Lower leg skin (tissue), 4 donors: ENCODE measurements around the gene WDR91. TPM values are rescaled to one million over a fixed set of nuclear protein-coding genes. Genes with fewer than 3 reads are reported as not detected.

Source experiments
- DNase-seq, 2 donors: peaks; one replicate each; pipeline ENCODE4 v3.0.0-alpha.2; 2019; ENCODE audit warnings: low spot score in 2 of 2
- H3K4me3 ChIP-seq: fragments of 200-600 bp; sonication (generic); 2 replicates; pipeline ENCODE4 v1.5.1; 2017; ENCODE audit warnings: mild to moderate bottlenecking, low read depth; ENCODE audit not compliant: poor library complexity, severe bottlenecking
- POLR2A ChIP-seq, 2 donors: fragments of 450-650 bp; IDR thresholded peaks; one replicate each; pipeline ENCODE4 v1.6.1; 2016 to 2017; ENCODE audit warnings: antibody characterized with exemption in 2 of 2, mild to moderate bottlenecking in 1 of 2, moderate library complexity in 1 of 2
- WGBS, 2 donors: methylation state at CpG; one replicate each; pipeline ENCODE4 v1.1.5; 2018; 5-methylcytosine and 5-hydroxymethylcytosine counted together
- intact Hi-C: fragments of 100-400 bp; cut with DNase I; formaldehyde crosslinking; loops from one replicate; pipeline ENCODE4 v1.15.0; 2023; ENCODE audit warnings: low total_unique reads
- total RNA-seq, 4 donors: library from RNA; depleted of rRNA; stranded (reverse); fragments of >200 nt; gene quantifications; one replicate each; pipeline ENCODE4 v1.1.0, GENCODE V29; 2016
- TF ChIP-seq, protein P1 (sequence below), 3 donors: fragments of 450-650 bp; IDR thresholded peaks; one replicate each; pipeline ENCODE4 v1.5.1; 2016; ENCODE audit warnings: antibody characterized with exemption in 3 of 3, mild to moderate bottlenecking in 3 of 3, moderate library complexity in 2 of 3

Gene WDR91
- total RNA-seq, 4 donors from 2014 or later: 16.7 to 25.0 (median 20.8) TPM

DNA sequence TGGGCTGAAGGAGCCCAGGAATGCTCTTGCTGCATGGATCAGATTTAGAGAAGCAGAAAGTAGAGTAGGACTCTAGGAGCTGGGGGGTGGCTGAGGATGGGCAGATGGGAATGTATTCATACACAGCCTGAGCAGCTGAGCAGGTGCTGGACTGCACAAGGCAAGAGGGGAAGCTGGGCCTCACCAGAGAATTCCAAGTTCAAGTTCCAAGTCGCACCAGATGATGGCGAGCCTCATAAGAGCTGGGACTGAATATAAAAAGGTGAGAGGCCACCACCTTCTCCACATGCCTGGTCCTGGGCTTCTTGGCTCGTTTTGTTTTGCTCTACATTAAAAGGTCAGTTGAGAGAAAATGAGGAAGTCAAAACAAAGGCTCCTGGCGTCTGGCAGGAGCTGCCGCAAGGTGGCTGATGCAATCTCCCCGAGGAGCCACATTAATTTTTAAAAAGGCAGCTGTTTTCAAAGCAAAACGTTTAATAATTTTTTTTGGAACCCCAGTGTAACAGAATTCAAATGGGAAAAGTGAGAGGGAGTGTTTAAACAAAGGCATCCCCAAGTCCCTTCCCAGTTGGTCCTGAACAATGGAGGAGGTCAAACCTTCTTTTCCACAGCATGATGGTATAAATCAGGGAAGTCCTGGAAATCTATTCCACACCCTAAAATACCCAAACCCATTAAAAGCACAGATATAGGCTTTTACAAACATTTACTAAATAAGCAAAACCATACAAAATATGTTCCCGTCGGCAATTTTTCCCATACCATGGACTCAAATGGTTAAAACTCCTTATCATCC lies 50.3 kb downstream of the WDR91 start:
- intact Hi-C loops: no loop called here
- TF ChIP-seq, protein P1, sequence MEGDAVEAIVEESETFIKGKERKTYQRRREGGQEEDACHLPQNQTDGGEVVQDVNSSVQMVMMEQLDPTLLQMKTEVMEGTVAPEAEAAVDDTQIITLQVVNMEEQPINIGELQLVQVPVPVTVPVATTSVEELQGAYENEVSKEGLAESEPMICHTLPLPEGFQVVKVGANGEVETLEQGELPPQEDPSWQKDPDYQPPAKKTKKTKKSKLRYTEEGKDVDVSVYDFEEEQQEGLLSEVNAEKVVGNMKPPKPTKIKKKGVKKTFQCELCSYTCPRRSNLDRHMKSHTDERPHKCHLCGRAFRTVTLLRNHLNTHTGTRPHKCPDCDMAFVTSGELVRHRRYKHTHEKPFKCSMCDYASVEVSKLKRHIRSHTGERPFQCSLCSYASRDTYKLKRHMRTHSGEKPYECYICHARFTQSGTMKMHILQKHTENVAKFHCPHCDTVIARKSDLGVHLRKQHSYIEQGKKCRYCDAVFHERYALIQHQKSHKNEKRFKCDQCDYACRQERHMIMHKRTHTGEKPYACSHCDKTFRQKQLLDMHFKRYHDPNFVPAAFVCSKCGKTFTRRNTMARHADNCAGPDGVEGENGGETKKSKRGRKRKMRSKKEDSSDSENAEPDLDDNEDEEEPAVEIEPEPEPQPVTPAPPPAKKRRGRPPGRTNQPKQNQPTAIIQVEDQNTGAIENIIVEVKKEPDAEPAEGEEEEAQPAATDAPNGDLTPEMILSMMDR (IDR thresholded peaks at IDR 0.05): no peak
- TF ChIP-seq POLR2A (IDR thresholded peaks at IDR 0.05): no peak
- H3K4me3 ChIP-seq: no peak overlapping the region
- DNase-seq: no peak
- WGBS, 2 donors: 64 to 69% methylated on average over 9 of the region's 9 CpGs

DNA sequence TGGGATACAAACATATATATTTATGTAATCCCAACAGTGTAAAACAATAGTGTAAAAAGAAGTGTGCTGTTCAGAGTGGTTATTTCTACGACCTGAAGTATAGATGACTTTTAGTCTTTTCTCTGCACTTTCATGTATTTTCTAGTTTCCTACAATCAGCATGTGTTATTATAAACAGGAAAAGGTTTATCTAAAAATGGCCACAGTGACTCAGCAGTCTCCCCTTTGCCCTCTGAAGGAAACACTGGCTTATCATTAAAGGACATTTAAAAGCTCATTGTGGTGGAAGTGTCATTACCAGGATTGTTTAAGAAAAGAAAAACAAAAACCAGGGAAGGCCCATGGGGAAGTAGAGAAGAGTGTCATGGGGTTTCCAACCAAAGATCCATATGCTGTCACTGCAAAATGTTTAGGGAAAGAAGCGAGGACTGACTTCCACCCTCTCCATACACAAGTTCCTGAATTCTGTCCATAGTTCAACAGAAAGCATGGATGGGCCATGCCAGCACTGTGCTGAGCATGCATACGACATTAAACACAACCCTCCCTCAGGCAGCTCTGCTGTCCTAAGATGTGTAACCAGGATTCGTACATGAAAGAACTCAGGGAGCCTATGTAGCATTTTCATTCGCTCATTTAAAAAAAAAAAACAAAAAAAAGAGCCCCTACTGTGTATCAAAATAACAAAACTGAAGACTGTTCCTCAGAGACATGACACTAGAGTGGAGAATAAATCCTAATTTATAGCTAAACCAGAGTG lies 51.0 kb downstream of the WDR91 start:
- H3K4me3 ChIP-seq: no peak overlapping the region
- intact Hi-C loops: no loop called here
- WGBS, 2 donors: 70 to 74% methylated on average over 5 of the region's 5 CpGs
- no peak for TF ChIP-seq POLR2A (IDR thresholded peaks at IDR 0.05)
- TF ChIP-seq, protein P1 (IDR thresholded peaks at IDR 0.05): no peak
- DNase-seq: no peak

DNA sequence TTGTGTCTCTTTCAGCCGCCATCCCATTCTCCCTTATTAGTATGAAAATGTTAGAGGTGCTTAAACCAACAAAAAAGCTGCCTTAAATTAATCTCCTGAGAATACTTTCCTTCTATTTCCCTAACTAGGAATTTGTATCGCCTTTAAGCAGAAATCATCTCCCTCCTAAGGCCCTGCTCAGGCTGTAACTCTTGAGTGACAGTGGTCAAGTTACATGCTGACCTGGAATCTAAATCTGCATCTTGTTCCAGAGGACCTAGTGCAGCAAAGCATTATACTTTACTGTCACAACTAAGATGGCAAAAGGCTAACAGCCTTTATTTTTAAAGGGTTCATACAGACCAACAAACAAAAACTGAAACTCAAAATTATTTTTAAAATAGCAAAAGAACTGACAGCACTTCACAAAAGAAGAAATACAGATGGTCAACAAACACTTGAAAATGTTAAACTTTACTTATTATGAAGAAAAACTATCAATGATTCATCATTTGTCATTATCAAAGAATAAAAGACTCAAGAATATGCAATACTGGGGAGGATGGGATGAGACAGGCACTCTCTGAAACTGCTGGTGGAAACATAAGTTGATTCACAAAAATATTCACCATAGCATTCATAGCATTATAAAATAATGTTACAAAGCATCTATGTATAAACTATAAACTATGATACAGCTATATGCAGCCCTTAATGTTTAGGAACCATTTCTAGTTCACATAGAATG lies 51.8 kb downstream of the WDR91 start:
- no peak for TF ChIP-seq POLR2A (IDR thresholded peaks at IDR 0.05)
- TF ChIP-seq, protein P1 (IDR thresholded peaks at IDR 0.05): no peak
- intact Hi-C loops: no loop called here
- no peak for DNase-seq
- no peak overlapping the region for H3K4me3 ChIP-seq
- 92 to 95% methylated on average over 2 of the region's 2 CpGs for WGBS, 2 donors

DNA sequence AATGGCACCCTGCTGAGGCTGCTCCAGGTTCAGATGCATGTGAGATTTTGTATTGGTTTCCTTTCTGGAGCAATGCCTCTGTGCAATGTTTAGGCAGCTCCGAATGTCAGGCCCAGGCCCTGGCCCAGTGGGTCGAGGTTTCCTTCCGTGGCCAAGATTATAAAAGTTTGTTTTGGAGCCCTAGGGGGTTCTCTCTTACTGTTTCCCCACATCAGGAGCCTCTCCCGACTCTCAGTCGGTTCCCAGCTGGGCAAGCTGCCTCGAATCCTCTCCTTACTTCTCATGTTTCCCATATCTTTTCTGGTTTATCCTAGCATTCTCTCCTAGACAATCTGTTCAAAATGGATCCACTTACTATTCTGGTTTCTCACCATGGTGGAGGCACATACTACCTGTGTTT lies 52.5 kb downstream of the WDR91 start:
- WGBS, 2 donors: 75 to 83% methylated on average over 6 of the region's 6 CpGs
- intact Hi-C loops: no loop called here
- H3K4me3 ChIP-seq: no peak overlapping the region
- TF ChIP-seq POLR2A (IDR thresholded peaks at IDR 0.05): no peak
- TF ChIP-seq, protein P1 (IDR thresholded peaks at IDR 0.05): no peak
- DNase-seq: no peak

DNA sequence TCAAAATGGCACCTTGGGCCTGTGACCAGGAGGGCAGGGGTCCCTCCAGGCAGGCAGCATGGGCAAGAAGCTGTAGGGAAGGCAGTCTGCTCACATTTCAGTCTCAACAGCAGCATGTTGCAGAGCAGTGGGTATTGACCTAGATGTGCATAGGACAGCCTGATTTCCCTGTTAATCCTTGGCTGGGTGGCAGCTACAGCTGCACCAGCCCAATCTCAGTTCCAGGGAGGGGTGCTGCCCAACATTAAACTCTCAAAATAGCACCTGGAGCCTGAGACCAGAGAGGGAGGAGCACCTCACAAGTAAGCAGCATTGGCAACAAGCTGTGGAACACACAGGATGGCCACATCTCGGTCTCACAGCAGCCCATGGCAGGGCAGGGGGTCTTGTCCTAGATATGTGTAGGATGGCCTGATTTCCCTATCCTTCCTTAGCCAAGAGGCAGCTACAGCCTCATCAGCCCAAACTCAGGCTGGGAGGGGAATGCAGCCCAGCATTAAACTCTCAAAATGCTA lies 53.1 kb downstream of the WDR91 start:
- 92 to 100% methylated on average over 1 of the region's 1 CpG for WGBS, 2 donors
- TF ChIP-seq, protein P1 (IDR thresholded peaks at IDR 0.05): no peak
- no peak for TF ChIP-seq POLR2A (IDR thresholded peaks at IDR 0.05)
- no peak for DNase-seq
- H3K4me3 ChIP-seq: no peak overlapping the region
- intact Hi-C loops: no loop called here
